Activated T-helper 1 cell treated with anti-CD3 and anti-CD28 coated beads, Interleukin-12 subunit alpha, Interleukin-12 subunit beta, Interleukin-2, Interleukin-4 antibody, amounts not matched to agents 30 ng/mL and 10 ng/mL and 1 ng/mL, durations not matched to agents 14 hours and 24 hours and 36 hours (primary cell): ENCODE results near the gene APBA1. TPM values are rescaled to one million over a fixed set of nuclear protein-coding genes. Genes with fewer than 3 reads are reported as not detected.

Experiments used
- DNase-seq: peaks from one replicate; pipeline ENCODE4 v3.0.0; 2021; ENCODE audit warnings: low spot score
- H3K27ac Mint-ChIP-seq: one replicate; pipeline ENCODE4 v1.8.0; 2021; ENCODE audit warnings: mild to moderate bottlenecking, mixed read lengths
- H3K27me3 Mint-ChIP-seq: one replicate; pipeline ENCODE4 v1.8.0; 2022; ENCODE audit warnings: mild to moderate bottlenecking, moderate library complexity, mixed read lengths; ENCODE audit not compliant: insufficient read depth
- H3K36me3 Mint-ChIP-seq: one replicate; pipeline ENCODE4 v1.8.0; 2021; ENCODE audit warnings: low read depth, mixed read lengths
- H3K4me1 Mint-ChIP-seq: one replicate; pipeline ENCODE4 v1.8.0; 2021; ENCODE audit warnings: low read depth, mixed read lengths
- H3K4me3 Mint-ChIP-seq: one replicate; pipeline ENCODE4 v1.8.0; 2021; ENCODE audit warnings: mild to moderate bottlenecking, moderate library complexity, mixed read lengths
- H3K9me3 Mint-ChIP-seq: one replicate; pipeline ENCODE4 v1.8.0; 2021; ENCODE audit warnings: mixed read lengths
- intact Hi-C: fragments of 100-400 bp; cut with micrococcal nuclease; formaldehyde crosslinking; loops from one replicate; pipeline ENCODE4 v1.15.1; 2024
- total RNA-seq: library from RNA; stranded (reverse); gene quantifications from 2 replicates; pipeline ENCODE4 v1.2.3, GENCODE V29; 2022

The APBA1 gene
- total RNA-seq, 1 donor from 2014 or later: 3.5 TPM

DNA sequence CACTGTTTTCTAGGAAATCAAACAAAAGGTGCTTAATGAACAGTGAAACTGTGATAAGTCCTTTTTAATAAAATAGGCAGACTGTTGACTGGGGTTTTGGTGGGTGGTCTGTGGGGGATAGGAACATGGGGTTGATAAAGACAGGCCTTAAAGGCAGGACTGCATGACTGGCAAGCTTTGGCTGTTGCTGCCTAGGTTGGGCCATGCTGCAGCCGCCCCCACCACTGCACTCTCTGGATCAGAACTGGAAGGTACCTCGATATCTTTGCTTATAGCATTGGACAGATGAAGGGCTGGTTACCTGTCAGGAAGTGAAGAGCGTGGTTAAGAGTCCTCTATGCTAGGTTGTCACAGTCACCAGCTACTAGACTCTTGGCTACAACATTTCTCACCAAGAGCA, 24.4 kb downstream of the APBA1 start:
- no peak for DNase-seq
- no peak overlapping the region for H3K4me3 Mint-ChIP-seq
- no peaks in the 10 kb centered on the region for H3K4me1 Mint-ChIP-seq
- peaks cover 3% of the 10 kb centered on the region for H3K27me3 Mint-ChIP-seq
- no peak overlapping the region for H3K27ac Mint-ChIP-seq
- H3K36me3 Mint-ChIP-seq: no peaks in the 10 kb centered on the region
- intact Hi-C loops: no loop called here
- no peaks in the 10 kb centered on the region for H3K9me3 Mint-ChIP-seq

DNA sequence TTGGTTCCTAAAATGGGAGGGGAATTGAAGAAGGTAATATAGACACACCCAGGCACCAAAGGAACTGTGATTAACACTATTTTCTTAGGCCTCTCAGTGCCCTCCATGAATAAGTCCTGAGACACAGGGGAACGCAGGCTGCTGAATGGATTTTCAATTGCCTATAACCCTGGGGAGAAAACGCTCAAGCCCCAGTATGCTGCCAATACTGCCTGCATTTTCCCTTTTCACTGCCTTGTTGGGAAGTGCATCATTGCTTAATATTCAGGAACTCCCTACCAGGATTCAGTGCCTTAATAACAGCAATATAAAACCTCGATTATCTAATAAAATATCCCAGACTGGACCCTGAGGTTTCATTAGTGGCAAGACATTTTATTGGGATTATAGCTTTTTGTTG, 25.4 kb downstream of the APBA1 start:
- DNase-seq: no peak
- Mint-ChIP-seq H3K9me3 (no peaks in the 10 kb centered on the region), H3K4me3 (no peak overlapping the region), H3K4me1 (no peaks in the 10 kb centered on the region), H3K27me3 (no peaks in the 10 kb centered on the region), H3K36me3 (no peaks in the 10 kb centered on the region), H3K27ac (no peak overlapping the region)
- intact Hi-C loops: no loop called here

DNA sequence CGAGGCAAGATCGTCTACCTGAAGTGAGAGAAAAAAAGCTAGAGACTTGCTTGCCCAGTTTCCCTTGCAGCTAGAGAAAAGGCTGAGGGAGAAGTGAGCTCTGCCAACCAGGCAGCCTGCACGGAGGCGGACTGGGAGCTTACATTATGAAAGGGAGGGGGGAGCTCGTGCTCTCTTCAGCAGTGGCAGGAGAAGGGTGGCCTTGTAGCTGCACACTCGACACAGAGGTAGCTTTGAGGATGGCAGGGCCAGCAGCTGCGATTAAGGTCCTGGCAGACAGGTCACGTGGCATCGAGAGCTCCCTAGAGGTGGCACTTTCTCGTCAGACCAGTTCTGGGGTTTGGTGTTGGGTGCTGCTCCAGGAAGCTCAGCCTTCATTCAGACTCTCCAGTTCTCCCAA, 26.7 kb downstream of the APBA1 start:
- intact Hi-C loops: no loop called here
- Mint-ChIP-seq H3K4me3 (no peak overlapping the region), H3K36me3 (no peaks in the 10 kb centered on the region), H3K27me3 (no peaks in the 10 kb centered on the region), H3K9me3 (no peaks in the 10 kb centered on the region), H3K27ac (no peak overlapping the region), H3K4me1 (no peaks in the 10 kb centered on the region)
- DNase-seq: no peak

DNA sequence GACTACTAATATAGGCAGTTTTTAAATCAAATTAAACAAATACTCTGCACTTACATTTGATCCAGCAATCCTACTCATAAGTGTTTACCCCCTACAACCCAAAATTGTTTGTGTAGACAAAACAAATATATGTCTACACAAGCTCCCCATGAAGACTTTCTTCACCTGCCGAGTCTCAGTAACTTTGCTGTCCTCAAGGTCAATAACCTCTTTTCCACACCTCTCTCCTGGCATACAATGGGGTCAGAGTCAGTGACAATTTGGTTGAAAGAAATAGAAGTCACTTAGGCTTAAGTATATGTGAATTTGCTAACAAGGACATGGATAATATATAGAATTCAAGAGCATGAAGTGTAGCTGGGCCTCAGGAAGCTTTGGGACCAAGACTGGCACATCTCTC, 29.1 kb downstream of the APBA1 start:
- no peak for DNase-seq
- peaks cover 3% of the 10 kb centered on the region for H3K27me3 Mint-ChIP-seq
- H3K36me3 Mint-ChIP-seq: no peaks in the 10 kb centered on the region
- intact Hi-C loops: no loop called here
- no peak overlapping the region for H3K4me3 Mint-ChIP-seq
- no peak overlapping the region for H3K27ac Mint-ChIP-seq
- no peaks in the 10 kb centered on the region for H3K4me1 Mint-ChIP-seq
- H3K9me3 Mint-ChIP-seq: no peaks in the 10 kb centered on the region

DNA sequence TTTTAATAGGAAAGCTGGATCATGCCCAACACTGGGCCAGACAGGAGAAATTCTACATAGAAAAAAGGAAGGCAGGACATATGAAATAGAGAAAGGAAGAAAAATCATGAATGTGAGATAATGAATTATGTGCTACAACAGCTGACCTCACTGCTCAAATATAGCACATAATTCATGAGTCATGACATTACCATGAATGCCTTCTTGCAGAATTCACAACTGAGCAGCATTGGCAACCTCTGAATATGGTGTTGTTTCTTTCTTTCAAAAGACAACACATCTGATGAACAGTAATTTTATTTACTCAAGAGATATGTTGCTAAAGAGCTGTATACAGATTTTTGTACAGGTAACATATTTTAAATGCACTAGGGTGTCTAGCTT, 34.4 kb downstream of the APBA1 start:
- DNase-seq: no peak
- peaks cover 3% of the 10 kb centered on the region for H3K27me3 Mint-ChIP-seq
- intact Hi-C loops: no loop called here
- no peak overlapping the region for H3K4me3 Mint-ChIP-seq
- H3K36me3 Mint-ChIP-seq: no peaks in the 10 kb centered on the region
- no peaks in the 10 kb centered on the region for H3K9me3 Mint-ChIP-seq
- H3K27ac Mint-ChIP-seq: no peak overlapping the region
- H3K4me1 Mint-ChIP-seq: no peaks in the 10 kb centered on the region

DNA sequence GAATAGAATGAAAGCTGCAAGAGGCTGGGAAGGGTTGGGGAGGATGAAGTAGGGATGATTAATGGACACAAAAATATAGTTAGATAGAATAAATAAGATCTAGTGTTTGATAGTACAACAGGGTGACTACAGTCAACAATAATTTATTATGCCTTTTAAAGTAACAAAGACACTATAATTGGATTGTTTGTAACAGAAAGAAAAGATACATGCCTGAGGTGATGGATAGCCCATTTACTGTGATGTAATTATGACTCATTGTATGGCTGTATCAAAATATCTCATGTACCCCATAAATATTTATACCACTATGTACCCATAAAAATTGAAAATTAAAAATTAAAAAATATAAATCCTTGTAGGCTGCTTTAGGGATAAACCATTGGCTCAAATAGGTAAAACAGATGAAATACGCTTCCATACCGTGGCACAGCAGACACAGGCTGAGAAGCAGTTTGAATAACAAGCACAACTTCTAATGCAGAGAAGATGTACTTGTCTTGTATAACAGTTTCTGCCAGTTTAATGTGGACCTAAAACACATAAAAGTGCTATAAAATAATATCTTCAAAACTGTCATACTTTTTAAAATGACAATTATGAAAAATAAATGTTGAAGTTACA, 34.9 kb downstream of the APBA1 start:
- Mint-ChIP-seq H3K36me3 (no peaks in the 10 kb centered on the region), H3K27me3 (peaks cover 3% of the 10 kb centered on the region), H3K9me3 (no peaks in the 10 kb centered on the region), H3K4me3 (no peak overlapping the region), H3K4me1 (no peaks in the 10 kb centered on the region), H3K27ac (no peak overlapping the region)
- DNase-seq: no peak
- intact Hi-C loops: no loop called here

DNA sequence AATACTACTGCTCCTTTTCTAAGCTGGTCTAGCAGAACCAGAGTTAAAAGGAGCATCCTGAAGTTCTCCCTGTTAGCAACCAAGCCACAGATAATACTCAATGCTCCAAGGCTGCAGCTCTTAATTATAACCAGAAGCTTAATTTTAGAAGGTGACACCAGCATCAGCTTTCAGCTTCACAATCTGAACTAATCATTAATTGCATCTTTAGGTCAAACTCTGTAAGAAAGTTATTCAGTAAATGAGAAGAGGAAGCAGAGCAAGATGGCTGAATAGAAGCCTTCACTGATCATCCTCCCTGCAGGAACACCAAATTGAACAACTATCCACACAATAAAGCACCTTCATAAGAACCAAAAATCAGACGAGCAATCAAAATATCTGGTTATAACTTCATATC, 38.5 kb downstream of the APBA1 start:
- H3K36me3 Mint-ChIP-seq: no peaks in the 10 kb centered on the region
- H3K9me3 Mint-ChIP-seq: no peaks in the 10 kb centered on the region
- no peaks in the 10 kb centered on the region for H3K4me1 Mint-ChIP-seq
- peaks cover 6% of the 10 kb centered on the region for H3K27me3 Mint-ChIP-seq
- no peak for DNase-seq
- no peak overlapping the region for H3K27ac Mint-ChIP-seq
- intact Hi-C loops: no loop called here
- no peak overlapping the region for H3K4me3 Mint-ChIP-seq

DNA sequence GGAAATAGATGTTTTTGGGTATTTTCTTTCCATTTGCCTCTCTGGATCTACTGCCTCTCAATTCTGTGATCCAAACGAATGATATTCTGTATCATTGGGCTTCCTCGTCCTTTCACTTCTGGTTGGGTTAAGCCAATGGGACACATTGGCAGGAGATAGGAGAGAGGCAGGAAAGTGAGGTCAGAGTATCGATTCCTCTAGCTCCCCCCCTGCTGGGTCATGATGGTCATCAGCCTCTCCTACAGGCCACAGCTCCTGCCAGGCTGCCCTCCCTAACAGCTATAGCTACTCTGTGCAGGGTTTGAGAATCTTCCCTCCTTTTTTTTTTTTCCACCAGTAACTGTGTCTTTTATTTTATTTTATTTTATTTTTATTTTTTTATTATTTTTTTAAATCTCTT, 39.4 kb downstream of the APBA1 start:
- H3K27me3 Mint-ChIP-seq: peaks cover 3% of the 10 kb centered on the region
- no peak overlapping the region for H3K4me3 Mint-ChIP-seq
- intact Hi-C loops: no loop called here
- no peaks in the 10 kb centered on the region for H3K9me3 Mint-ChIP-seq
- DNase-seq: no peak
- no peaks in the 10 kb centered on the region for H3K4me1 Mint-ChIP-seq
- H3K36me3 Mint-ChIP-seq: no peaks in the 10 kb centered on the region
- H3K27ac Mint-ChIP-seq: no peak overlapping the region

DNA sequence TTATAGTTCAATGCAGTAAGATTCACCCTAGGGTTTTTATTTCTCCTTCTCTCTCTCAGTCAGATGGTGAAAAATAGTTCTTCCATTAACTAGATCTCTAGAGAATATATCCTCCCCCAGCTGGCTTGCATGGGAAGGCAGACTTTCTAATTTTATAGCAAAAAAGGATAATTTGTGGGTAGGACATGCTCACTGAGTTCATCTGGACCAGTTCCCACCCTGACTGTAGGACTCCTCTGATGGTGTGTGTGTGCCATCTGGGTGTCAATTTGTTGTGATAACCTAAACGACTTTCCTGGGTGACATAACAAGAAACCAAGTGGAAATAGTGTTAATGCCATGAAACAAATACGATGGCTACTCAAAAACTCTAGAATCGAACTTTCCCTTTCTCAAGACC, 44.9 kb downstream of the APBA1 start:
- intact Hi-C loops: no loop called here
- Mint-ChIP-seq H3K27ac (no peak overlapping the region), H3K4me3 (no peak overlapping the region), H3K4me1 (no peaks in the 10 kb centered on the region), H3K27me3 (peaks cover 3% of the 10 kb centered on the region), H3K36me3 (no peaks in the 10 kb centered on the region), H3K9me3 (no peaks in the 10 kb centered on the region)
- no peak for DNase-seq

DNA sequence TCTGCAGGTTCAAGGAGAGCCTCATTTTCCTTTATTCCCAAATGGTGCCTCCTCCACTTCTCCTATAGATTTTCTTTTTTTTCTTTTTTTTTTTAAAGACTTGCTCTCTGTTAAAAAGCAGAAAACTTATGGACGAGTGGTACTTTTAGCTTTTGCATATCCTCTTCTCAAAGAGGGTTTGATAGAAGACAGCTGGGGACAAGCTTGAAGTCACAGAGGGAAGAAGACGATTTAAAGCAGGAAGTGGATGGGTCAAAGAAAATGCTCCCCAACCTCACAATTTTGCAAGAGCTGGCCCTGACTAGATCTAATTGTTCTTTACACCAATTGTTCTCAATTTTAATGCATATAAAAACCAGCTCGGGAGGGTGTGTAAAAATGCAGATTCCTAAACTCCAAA, 48.9 kb downstream of the APBA1 start:
- no peak for DNase-seq
- Mint-ChIP-seq H3K27ac (no peak overlapping the region), H3K4me3 (no peak overlapping the region), H3K27me3 (no peaks in the 10 kb centered on the region), H3K36me3 (no peaks in the 10 kb centered on the region), H3K9me3 (peaks cover 2% of the 10 kb centered on the region), H3K4me1 (no peaks in the 10 kb centered on the region)
- intact Hi-C loops: no loop called here

DNA sequence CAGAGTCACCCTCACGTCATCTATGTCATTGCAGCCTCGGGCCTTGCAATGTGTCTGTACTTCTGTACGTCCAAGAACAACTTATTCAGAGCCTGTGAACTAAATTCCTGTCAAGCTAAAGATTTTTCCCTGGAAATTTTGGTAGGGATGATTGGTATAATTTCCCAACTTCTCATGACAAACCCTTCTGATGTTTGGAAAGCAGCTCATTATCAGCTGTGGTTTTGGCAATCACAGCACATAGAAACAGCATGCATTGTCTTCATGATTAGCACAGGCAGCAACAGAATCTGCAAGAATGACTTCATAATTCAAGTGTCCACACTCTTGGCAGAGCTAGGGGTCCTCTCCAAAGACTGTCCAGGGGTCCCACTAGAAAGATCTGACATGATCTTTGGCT, 49.5 kb downstream of the APBA1 start:
- no peak for DNase-seq
- H3K27me3 Mint-ChIP-seq: no peaks in the 10 kb centered on the region
- H3K4me3 Mint-ChIP-seq: no peak overlapping the region
- intact Hi-C loops: no loop called here
- no peaks in the 10 kb centered on the region for H3K4me1 Mint-ChIP-seq
- H3K27ac Mint-ChIP-seq: no peak overlapping the region
- peaks cover 3% of the 10 kb centered on the region for H3K9me3 Mint-ChIP-seq
- H3K36me3 Mint-ChIP-seq: no peaks in the 10 kb centered on the region

DNA sequence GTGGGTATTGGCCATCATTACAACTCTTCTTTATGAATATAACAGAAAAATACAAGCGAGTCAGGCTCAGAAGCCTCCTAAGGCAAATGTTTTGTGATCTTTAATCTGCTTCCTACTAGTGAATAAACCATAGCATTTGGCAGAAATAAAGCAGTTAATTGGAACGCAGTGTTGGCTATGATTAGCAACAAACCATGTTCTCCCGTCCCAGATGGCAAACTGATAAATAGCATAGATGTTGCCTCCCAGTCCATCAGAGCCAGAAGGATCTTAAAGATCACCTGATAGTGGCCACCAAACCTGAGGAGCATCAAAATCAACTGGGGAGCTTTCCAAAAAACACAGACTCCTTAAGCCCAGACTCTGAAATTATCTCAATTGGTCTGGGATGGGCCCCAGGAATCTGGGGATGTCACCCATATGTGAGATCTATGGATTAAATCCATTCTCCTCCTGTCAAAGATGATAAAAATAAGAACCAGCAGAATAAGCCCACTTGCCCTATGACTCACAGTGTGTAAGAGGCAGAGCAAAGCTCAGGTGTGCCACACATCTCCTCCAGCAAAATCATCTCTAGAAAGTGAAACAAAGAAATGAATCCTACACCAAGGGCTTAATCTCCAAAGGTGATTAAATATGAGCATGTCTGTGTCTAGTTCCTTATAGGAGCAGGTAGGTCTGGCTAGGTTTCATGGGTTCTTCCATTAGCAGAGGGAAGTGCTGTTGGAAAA, 50.3 kb downstream of the APBA1 start:
- Mint-ChIP-seq H3K27me3 (no peaks in the 10 kb centered on the region), H3K4me3 (no peak overlapping the region), H3K4me1 (no peaks in the 10 kb centered on the region), H3K36me3 (no peaks in the 10 kb centered on the region), H3K27ac (no peak overlapping the region), H3K9me3 (peaks cover 3% of the 10 kb centered on the region)
- no peak for DNase-seq
- intact Hi-C loops: no loop called here

DNA sequence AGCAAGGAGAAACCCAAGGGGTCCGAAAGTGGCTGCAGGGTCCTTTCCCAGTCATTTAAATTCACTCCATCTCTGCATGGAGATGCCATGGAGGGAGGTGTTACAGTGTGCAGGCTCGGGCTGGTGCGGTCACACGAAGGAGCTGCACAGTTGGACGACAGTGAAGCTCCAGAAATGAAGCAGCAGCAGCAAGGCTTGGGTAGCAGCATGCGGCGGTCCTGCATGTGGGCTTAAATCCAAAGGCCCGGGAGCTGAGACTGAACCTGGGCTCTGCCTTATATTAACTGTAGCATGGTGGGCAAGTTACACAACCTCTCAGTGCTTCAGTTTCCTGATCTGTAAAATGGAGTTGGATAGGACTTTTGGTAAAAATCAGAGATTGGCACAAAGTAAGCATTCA, 51.4 kb downstream of the APBA1 start:
- H3K36me3 Mint-ChIP-seq: no peaks in the 10 kb centered on the region
- H3K4me1 Mint-ChIP-seq: no peaks in the 10 kb centered on the region
- H3K27me3 Mint-ChIP-seq: no peaks in the 10 kb centered on the region
- peaks cover 3% of the 10 kb centered on the region for H3K9me3 Mint-ChIP-seq
- DNase-seq: no peak
- H3K27ac Mint-ChIP-seq: no peak overlapping the region
- intact Hi-C loops: no loop called here
- no peak overlapping the region for H3K4me3 Mint-ChIP-seq

DNA sequence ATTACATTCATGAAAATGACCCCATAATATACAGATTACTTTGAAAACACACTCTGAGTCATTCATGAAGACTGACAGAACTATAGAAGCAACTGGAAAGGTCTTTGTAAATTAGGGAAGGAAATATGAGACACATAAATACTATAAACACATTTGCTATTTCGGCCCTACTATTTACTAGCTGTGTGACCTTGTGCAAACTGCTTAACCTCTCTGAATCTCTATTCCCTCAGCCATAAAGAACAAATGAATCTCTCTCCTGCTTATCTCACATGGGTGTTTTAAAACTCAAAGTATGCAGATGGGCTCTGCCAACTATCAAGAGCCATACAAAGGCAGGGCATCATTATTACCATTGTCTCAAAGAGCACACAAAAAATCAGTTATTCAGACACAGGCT, 52.9 kb downstream of the APBA1 start:
- Mint-ChIP-seq H3K9me3 (peaks cover 3% of the 10 kb centered on the region), H3K4me3 (no peak overlapping the region), H3K4me1 (no peaks in the 10 kb centered on the region), H3K36me3 (no peaks in the 10 kb centered on the region), H3K27me3 (no peaks in the 10 kb centered on the region), H3K27ac (no peak overlapping the region)
- DNase-seq: no peak
- intact Hi-C loops: no loop called here
